Gastroesophageal sphincter (tissue), 3 donors: ENCODE measurements around the gene MESD.

Source experiments
- CTCF ChIP-seq, 4 experiments: fragments of 200-600 bp in 2 of 4; fragments of 450-650 bp in 2 of 4; sonication (generic) in 1 of 4; IDR thresholded peaks; one replicate each; pipeline ENCODE4 v1.5.1; 2017 to 2019; ENCODE audit warnings: antibody characterized with exemption in 4 of 4, mild to moderate bottlenecking in 2 of 4, moderate library complexity in 2 of 4
- EP300 ChIP-seq: sonication (generic); formaldehyde crosslinking; IDR thresholded peaks from one replicate; pipeline ENCODE4 v1.6.1; 2017; ENCODE audit warnings: antibody characterized with exemption, mild to moderate bottlenecking
- POLR2A ChIP-seq, 2 donors: fragments of 450-650 bp; IDR thresholded peaks; one replicate each; pipeline ENCODE4 v1.6.1; 2017; ENCODE audit warnings: antibody characterized with exemption in 2 of 2, mild to moderate bottlenecking in 2 of 2, moderate library complexity in 1 of 2
- POLR2AphosphoS5 ChIP-seq: sonication (generic); formaldehyde crosslinking; IDR thresholded peaks from one replicate; pipeline ENCODE4 v1.6.1; 2017; ENCODE audit warnings: antibody characterized with exemption

- TF ChIP-seq CTCF (IDR thresholded peaks at IDR 0.05) (no peak), EP300 (no peak), POLR2A (IDR thresholded peaks at IDR 0.05) (no peak), POLR2AphosphoS5 (no peak)
Measured at GRCh38 chr15:80940851-80941250, 48.8 kb downstream of the MESD start.
